Gastroesophageal sphincter (tissue), 3 donors: ENCODE measurements around the gene SLC12A1.

ENCODE experiments used
- CTCF ChIP-seq, 4 experiments: fragments of 200-600 bp in 2 of 4; fragments of 450-650 bp in 2 of 4; sonication (generic) in 1 of 4; IDR thresholded peaks; one replicate each; pipeline ENCODE4 v1.5.1; 2017 to 2019; ENCODE audit warnings: antibody characterized with exemption in 4 of 4, mild to moderate bottlenecking in 2 of 4, moderate library complexity in 2 of 4
- POLR2A ChIP-seq, 2 donors: fragments of 450-650 bp; IDR thresholded peaks; one replicate each; pipeline ENCODE4 v1.6.1; 2017; ENCODE audit warnings: antibody characterized with exemption in 2 of 2, mild to moderate bottlenecking in 2 of 2, moderate library complexity in 1 of 2

GRCh38 chr15:48175126-48175525, 31.0 kb upstream of the SLC12A1 start:
- TF ChIP-seq CTCF (IDR thresholded peaks at IDR 0.05) = no peak
- no peak for TF ChIP-seq POLR2A (IDR thresholded peaks at IDR 0.05)
